Measurements from ENCODE around the gene ECI1.

Gene ECI1

GRCh38 chr16:2199095-2199494 is 52.3 kb downstream of the ECI1 start:
- TF ChIP-seq MAX (IDR thresholded peaks at IDR 0.05): no peak
- no peak for TF ChIP-seq USF1 (IDR thresholded peaks at IDR 0.05)
- no peak for TF ChIP-seq EGR1 (IDR thresholded peaks at IDR 0.05)
- no peak for TF ChIP-seq ZBTB7A (IDR thresholded peaks at IDR 0.05; ENCODE audit: low read depth)
- TF ChIP-seq TCF12 (IDR thresholded peaks at IDR 0.05; ENCODE audit: low read depth): no peak
- no peak for TF ChIP-seq YY1 (IDR thresholded peaks at IDR 0.05; ENCODE audit: low read depth)
- no peak for TF ChIP-seq TEAD4 (IDR thresholded peaks at IDR 0.05)
- no peak for TF ChIP-seq CREB1 (IDR thresholded peaks at IDR 0.05; ENCODE audit: low read depth)
- no peak for TF ChIP-seq FOXM1 (IDR thresholded peaks at IDR 0.05; ENCODE audit: borderline replicate concordance, low read depth)
- TF ChIP-seq REST (IDR thresholded peaks at IDR 0.05; ENCODE audit: low read depth): no peak
- TF ChIP-seq CEBPB (IDR thresholded peaks at IDR 0.05): no peak
- no peak for TF ChIP-seq EP300 (IDR thresholded peaks at IDR 0.05; ENCODE audit: borderline replicate concordance)
- no peak for TF ChIP-seq TAF1 (IDR thresholded peaks at IDR 0.05; ENCODE audit: low read depth)
- no peak for TF ChIP-seq NFIC (IDR thresholded peaks at IDR 0.05)
- TF ChIP-seq RAD21 (IDR thresholded peaks at IDR 0.05; ENCODE audit: low read depth): no peak

- TF ChIP-seq ZBTB7A (IDR thresholded peaks at IDR 0.05; ENCODE audit: low read depth): no peak
- TF ChIP-seq NFIC (IDR thresholded peaks at IDR 0.05): no peak
- no peak for TF ChIP-seq EP300 (IDR thresholded peaks at IDR 0.05; ENCODE audit: borderline replicate concordance)
- TF ChIP-seq CEBPB (IDR thresholded peaks at IDR 0.05): no peak
- TF ChIP-seq REST (IDR thresholded peaks at IDR 0.05; ENCODE audit: low read depth): no peak
- no peak for TF ChIP-seq TAF1 (IDR thresholded peaks at IDR 0.05; ENCODE audit: low read depth)
- no peak for TF ChIP-seq TEAD4 (IDR thresholded peaks at IDR 0.05)
- no peak for TF ChIP-seq EGR1 (IDR thresholded peaks at IDR 0.05)
Measured at GRCh38 chr16:2198283-2198682, 53.1 kb downstream of the ECI1 start.

- no peak for TF ChIP-seq EP300 (IDR thresholded peaks at IDR 0.05; ENCODE audit: borderline replicate concordance)
- TF ChIP-seq NFIC (IDR thresholded peaks at IDR 0.05): no peak
- no peak for TF ChIP-seq MAX (IDR thresholded peaks at IDR 0.05)
- TF ChIP-seq TAF1 (IDR thresholded peaks at IDR 0.05; ENCODE audit: low read depth): no peak
Measured at GRCh38 chr16:2197765-2198164, 53.6 kb downstream of the ECI1 start.

GRCh38 chr16:2196981-2197511 is 54.3 kb downstream of the ECI1 start:
- TF ChIP-seq TEAD4 (IDR thresholded peaks at IDR 0.05): no peak
- TF ChIP-seq YY1 (IDR thresholded peaks at IDR 0.05; ENCODE audit: low read depth): no peak
- TF ChIP-seq ZBTB7A (IDR thresholded peaks at IDR 0.05; ENCODE audit: low read depth): no peak
- no peak for TF ChIP-seq FOXM1 (IDR thresholded peaks at IDR 0.05; ENCODE audit: borderline replicate concordance, low read depth)
- no peak for TF ChIP-seq CREB1 (IDR thresholded peaks at IDR 0.05; ENCODE audit: low read depth)
- no peak for TF ChIP-seq CEBPB (IDR thresholded peaks at IDR 0.05)
- no peak for TF ChIP-seq USF1 (IDR thresholded peaks at IDR 0.05)
- TF ChIP-seq NFIC (IDR thresholded peaks at IDR 0.05): no peak
- TF ChIP-seq REST (IDR thresholded peaks at IDR 0.05; ENCODE audit: low read depth): no peak
- no peak for TF ChIP-seq TCF12 (IDR thresholded peaks at IDR 0.05; ENCODE audit: low read depth)
- no peak for TF ChIP-seq MAX (IDR thresholded peaks at IDR 0.05)
- TF ChIP-seq EGR1 (IDR thresholded peaks at IDR 0.05): no peak
- no peak for TF ChIP-seq TAF1 (IDR thresholded peaks at IDR 0.05; ENCODE audit: low read depth)
- no peak for TF ChIP-seq RAD21 (IDR thresholded peaks at IDR 0.05; ENCODE audit: low read depth)
- no peak for TF ChIP-seq EP300 (IDR thresholded peaks at IDR 0.05; ENCODE audit: borderline replicate concordance)
